PFSK-1 (cell line): Measurements from ENCODE around the gene RPSA.

Experiments used
- FOXP2 ChIP-seq: optimal IDR thresholded peaks from 2 replicates; pipeline ENCODE3; 2011; ENCODE audit warnings: borderline replicate concordance, control low read depth, inconsistent platforms; ENCODE audit not compliant: insufficient read depth; ENCODE audit errors: extremely low read length, extremely low read depth
- POLR2AphosphoS5 ChIP-seq: IDR thresholded peaks from 2 replicates; pipeline ENCODE4 v1.6.1; 2012; ENCODE audit warnings: low read depth, mild to moderate bottlenecking, control low read depth, low read length, moderate library complexity
- SIN3A ChIP-seq: IDR thresholded peaks from 2 replicates; pipeline ENCODE4 v1.6.1; 2012; ENCODE audit warnings: mild to moderate bottlenecking, low read length, moderate library complexity, borderline replicate concordance; ENCODE audit not compliant: insufficient read depth
- TAF1 ChIP-seq: IDR thresholded peaks from 2 replicates; pipeline ENCODE4 v1.6.1; 2012; ENCODE audit warnings: low read length, control low read depth, borderline replicate concordance; ENCODE audit not compliant: insufficient read depth
- TF ChIP-seq, protein P1 (sequence below), 2 experiments: IDR thresholded peaks; 2 replicates each; pipeline versions ENCODE4 v1.6.1 to v1.8.0; 2011 to 2012; ENCODE audit warnings: low read depth in 2 of 2, low read length in 2 of 2, control low read depth in 1 of 2, inconsistent platforms in 1 of 2, mild to moderate bottlenecking in 1 of 2, moderate library complexity in 1 of 2; ENCODE audit not compliant: insufficient read depth in 1 of 2

The RPSA gene

DNA sequence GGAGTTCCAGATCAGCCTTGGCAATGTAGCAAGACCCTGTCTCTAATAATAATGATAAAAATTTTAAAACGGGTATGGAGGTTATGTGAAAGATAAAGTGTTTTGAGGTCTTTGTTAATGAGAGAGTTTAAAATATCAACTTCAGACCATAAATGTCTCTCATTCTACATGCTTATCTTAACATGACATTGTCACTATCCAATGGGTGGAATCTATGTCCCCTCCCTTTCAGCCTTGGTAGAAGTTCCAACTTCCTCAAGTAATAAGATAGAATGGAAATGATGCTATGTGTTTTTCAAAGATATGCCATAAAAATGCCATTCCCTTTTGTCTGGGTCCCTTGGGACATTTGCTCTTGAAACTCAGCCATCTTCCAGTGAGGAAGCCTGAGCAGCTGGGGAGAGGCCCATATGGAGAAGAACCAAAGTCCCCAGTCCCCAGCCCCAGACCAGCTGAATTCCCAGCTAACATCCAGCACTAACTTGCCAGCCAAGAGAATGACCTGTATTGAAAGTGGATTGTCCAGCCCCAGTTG, 17.0 kb downstream of the RPSA start:
- TF ChIP-seq, protein P1, sequence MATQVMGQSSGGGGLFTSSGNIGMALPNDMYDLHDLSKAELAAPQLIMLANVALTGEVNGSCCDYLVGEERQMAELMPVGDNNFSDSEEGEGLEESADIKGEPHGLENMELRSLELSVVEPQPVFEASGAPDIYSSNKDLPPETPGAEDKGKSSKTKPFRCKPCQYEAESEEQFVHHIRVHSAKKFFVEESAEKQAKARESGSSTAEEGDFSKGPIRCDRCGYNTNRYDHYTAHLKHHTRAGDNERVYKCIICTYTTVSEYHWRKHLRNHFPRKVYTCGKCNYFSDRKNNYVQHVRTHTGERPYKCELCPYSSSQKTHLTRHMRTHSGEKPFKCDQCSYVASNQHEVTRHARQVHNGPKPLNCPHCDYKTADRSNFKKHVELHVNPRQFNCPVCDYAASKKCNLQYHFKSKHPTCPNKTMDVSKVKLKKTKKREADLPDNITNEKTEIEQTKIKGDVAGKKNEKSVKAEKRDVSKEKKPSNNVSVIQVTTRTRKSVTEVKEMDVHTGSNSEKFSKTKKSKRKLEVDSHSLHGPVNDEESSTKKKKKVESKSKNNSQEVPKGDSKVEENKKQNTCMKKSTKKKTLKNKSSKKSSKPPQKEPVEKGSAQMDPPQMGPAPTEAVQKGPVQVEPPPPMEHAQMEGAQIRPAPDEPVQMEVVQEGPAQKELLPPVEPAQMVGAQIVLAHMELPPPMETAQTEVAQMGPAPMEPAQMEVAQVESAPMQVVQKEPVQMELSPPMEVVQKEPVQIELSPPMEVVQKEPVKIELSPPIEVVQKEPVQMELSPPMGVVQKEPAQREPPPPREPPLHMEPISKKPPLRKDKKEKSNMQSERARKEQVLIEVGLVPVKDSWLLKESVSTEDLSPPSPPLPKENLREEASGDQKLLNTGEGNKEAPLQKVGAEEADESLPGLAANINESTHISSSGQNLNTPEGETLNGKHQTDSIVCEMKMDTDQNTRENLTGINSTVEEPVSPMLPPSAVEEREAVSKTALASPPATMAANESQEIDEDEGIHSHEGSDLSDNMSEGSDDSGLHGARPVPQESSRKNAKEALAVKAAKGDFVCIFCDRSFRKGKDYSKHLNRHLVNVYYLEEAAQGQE (IDR thresholded peaks at IDR 0.05; ENCODE audit: insufficient read depth in 1 of 2, low read depth in 2 of 2, low read length in 2 of 2): no peak
- TF ChIP-seq POLR2AphosphoS5: no peak
- no peak for TF ChIP-seq SIN3A
- TF ChIP-seq FOXP2: no peak
- no peak for TF ChIP-seq TAF1

DNA sequence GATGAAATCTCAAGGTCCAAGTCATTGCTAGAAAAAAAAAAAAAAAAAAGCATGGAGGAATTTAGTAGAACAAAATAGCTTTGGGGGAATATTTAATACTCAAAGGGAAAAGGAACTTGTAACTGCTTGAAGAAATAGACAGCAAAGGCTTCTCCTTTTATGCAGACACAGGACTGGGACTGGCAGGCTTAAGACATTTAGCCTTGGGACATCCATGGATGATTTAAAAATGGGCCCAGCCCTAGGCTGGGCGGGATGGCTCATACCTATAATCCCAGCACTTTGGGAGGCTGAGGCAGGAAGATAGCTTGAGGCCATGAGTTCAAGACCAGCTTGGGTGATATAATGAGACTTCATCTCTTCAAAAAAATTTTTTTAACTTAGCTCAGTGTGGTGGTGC, 19.8 kb downstream of the RPSA start:
- TF ChIP-seq TAF1: no peak
- no peak for TF ChIP-seq POLR2AphosphoS5
- TF ChIP-seq FOXP2: no peak
- no peak for TF ChIP-seq SIN3A
- TF ChIP-seq, protein P1 (IDR thresholded peaks at IDR 0.05; ENCODE audit: insufficient read depth in 1 of 2, low read depth in 2 of 2, low read length in 2 of 2): no peak

DNA sequence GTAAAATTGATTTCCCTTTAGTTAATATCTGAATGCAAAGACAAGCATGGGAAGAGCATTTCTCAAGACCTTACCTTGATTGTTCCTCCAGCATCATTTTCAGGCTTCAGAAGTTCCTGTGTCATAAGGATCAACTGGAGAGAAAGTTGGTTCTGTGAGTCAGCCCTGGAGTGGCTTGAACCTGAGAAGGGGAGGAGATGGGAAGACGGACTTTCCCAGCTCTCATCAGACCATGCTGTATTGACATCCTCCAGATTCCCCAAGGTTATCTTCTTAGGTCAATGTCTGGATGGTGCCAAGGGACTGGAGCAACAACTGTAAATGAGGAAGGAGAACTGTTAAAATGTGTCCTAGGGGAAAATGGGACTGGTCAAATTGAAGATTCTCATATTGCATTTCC, 21.0 kb downstream of the RPSA start:
- TF ChIP-seq, protein P1 (IDR thresholded peaks at IDR 0.05; ENCODE audit: insufficient read depth in 1 of 2, low read depth in 2 of 2, low read length in 2 of 2): no peak
- TF ChIP-seq SIN3A: no peak
- no peak for TF ChIP-seq FOXP2
- no peak for TF ChIP-seq POLR2AphosphoS5
- no peak for TF ChIP-seq TAF1

DNA sequence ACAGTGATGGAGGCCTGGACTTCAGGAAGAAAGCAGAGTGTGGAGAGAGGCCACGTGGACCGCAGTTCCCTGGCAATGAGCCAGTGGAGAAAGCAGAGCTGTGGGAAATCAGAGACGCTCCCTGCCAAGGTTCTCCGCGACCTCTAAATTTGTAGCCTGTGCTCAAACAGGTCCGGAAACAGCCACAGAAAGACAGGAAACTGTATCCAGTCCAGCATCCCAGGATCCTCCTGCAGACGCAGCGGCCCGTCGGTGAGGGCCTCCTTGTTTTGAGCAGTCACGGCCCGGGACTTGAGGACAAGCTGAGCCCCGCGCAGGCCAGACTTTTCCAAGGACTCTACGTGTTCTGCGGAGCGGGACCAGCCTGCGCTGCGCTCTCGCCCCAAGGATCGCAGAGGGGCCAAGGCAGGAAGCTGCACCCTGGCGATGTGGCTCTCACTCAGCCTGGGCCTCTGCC, 22.3 kb downstream of the RPSA start:
- TF ChIP-seq, protein P1 (IDR thresholded peaks at IDR 0.05; ENCODE audit: insufficient read depth in 1 of 2, low read depth in 2 of 2, low read length in 2 of 2): no peak
- TF ChIP-seq SIN3A (no peak), FOXP2 (no peak), TAF1 (no peak), POLR2AphosphoS5 (no peak)
